DMS 273 (cell line): ENCODE data around the gene CR1.
"Not testable (repeated sequence)": the region's sequence is repeated elsewhere in the genome, so short reads cannot be mapped to it uniquely, and the experiment has no call there.

Source experiments
- DNase-seq: peaks from one replicate; lab custom pipeline; 2025; ENCODE audit not compliant: unreplicated experiment; lab: John Stamatoyannopoulos, UW

Gene CR1

DNA sequence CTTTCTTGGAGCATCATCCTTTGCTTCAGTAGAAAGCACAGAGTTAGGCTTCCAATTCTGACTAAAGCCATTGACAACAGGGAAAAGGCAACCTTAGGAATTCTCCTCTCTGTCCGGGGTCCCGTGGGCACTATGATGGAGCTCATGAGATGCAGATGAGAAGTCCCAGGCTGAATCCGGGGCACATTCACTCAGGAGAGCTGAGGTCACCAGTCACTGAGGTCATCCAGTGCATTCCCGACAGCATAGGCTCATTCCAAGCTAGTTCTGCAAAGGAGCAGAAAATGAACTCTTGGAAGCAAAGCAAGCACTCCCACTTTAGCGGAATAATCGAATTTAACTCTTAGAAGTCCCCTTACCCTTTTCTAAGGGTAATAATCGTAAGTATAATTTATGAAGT, 6.8 kb downstream of the CR1 start:
- no peak for DNase-seq

DNA sequence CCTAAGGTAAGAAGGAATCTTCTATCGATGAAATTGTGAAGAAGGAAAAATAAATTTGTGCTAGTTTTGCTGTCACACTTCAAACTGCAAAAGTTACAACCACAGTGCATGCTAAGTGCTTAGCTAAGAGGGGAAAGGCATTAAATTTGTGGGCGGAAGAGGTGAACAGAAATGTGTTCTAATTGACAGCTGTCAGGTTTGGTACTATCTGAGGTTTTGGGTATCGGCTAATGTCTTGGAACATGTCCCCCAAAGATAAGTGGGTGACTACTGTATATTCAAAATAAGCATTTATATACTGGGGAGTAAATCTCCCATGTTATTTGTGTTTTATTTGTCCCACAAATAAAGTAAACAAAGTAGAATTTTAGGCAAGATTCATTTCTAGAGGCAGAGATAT, 8.0 kb downstream of the CR1 start:
- DNase-seq = no peak

DNA sequence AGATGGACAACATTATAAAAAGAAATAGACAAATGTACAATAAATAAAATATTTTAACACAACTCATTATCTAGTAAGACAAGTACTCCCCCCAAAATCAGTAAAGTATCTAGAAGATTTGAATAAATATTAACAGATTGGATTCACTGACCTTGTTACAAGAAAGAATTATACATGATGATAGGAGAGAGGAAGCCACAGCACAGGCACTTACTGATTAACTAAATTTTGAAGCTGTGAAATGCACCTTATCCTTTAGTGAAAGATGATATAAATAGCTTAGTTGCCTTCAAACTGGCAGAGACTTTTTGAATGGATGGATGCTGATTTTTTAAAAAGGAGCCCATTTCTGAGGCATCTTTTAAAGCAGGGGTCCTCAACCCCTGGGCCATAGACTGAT, 8.5 kb downstream of the CR1 start:
- no peak for DNase-seq

DNA sequence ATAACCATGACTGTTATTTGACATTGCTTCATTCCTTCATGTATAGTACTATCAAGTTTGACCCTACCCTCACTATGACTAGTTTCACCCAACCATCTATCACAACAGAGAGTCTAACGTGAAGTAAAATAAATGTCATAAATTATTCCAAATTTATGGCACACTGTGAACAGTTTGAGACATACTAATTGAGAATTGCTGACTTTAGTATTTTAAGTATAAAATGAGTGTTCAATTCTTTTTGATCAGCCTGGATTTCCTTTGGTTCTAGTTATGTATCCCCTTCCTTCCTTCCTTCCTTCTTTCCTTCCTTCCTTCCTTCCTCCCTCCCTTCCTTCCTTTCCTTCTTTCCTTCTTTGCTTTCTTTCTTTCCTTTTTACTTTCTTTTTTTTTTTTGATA, 14.5 kb downstream of the CR1 start:
- no peak for DNase-seq

GRCh38 chr1:207514890-207515289, 18.9 kb downstream of the CR1 start:
- DNase-seq = no peak

DNA sequence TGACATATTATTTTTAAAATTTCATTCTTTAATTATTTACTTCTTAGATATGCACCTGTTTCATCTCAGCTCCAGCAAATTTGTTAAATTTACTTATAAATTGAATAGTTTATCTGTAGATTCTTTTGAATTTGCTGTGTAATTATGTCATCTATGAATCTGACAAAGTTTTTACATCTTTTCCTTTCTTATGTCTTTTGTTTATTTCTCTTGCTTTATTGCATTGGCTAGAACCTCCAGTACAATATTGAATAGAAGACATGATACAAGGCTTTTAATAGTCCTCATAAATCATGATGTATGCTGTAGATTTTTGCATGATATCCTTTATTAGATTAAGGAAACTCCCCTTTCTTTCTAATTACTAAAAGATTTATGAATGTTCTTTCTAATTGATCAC, 20.8 kb downstream of the CR1 start:
- DNase-seq = no peak

- no peak for DNase-seq
These were observed 22.8 kb downstream of the CR1 start for GRCh38 chr1:207518608-207519236.

GRCh38 chr1:207519505-207520399, 23.8 kb downstream of the CR1 start:
- no peak for DNase-seq

DNA sequence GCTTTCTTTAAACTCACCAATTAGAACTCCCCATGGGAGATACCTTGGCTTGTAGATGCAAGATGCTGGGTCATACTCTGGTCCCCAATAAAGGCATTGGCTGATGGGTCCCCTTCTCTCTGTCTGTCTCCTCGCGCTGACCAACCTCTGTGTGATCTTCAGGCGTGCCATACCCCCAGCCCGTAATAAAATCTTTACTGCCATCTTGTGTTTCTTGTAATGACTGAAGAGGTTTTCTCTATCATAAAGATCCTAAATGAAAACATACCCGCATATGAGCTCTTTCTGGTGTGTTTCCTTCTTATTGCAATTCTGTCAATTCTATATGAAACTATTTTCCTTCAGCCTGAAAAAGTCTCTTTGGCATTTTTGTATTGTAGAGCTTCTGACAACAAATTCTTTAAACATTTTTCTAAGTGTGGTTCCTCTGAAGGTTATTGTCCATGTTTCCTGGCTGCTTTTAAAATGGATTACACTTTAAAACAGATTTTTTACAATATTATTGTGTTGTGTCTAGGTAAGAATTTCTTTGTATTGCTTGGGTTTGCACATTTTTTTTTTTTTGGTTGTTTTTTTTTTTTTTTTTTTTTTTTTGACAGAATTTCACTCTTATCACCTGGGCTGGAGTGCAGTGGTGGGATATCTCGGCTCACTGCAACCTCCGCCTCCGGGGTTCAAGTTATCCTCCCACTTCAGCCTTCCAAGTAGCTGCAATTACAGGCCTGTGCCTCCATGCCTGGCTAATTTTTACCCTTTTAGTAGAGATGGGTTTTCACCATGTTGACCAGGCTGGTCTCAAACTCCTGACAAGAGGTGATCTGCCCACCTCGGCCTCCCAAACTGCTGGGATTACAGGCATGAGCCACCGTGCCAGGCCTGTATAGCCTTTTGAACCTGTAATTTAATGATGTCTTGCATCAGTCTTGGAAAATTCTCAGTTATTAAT, 24.7 kb downstream of the CR1 start:
- DNase-seq = not testable (repeated sequence)

- not testable (repeated sequence) for DNase-seq
These were observed 29.3 kb downstream of the CR1 start for GRCh38 chr1:207525239-207525638.

DNA sequence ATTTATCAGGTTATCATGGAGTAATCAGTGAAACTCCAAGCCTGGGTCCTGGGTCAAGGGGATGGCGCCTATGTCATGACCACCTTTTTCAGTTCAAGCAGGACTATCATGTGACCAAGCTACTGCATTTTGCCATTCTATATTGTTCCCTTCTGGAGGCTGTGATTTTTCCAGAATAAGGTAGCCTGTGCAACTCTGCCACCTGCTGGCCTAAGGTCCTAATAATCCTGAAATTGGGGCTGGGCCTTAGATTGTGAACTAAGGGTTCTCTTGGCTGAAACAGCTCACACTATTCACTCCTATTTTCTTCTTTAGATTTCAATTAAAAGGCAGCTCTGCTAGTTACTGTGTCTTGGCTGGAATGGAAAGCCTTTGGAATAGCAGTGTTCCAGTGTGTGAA, 32.4 kb downstream of the CR1 start:
- not testable (repeated sequence) for DNase-seq

GRCh38 chr1:207536263-207536662, 40.3 kb downstream of the CR1 start:
- DNase-seq = not testable (repeated sequence)

DNA sequence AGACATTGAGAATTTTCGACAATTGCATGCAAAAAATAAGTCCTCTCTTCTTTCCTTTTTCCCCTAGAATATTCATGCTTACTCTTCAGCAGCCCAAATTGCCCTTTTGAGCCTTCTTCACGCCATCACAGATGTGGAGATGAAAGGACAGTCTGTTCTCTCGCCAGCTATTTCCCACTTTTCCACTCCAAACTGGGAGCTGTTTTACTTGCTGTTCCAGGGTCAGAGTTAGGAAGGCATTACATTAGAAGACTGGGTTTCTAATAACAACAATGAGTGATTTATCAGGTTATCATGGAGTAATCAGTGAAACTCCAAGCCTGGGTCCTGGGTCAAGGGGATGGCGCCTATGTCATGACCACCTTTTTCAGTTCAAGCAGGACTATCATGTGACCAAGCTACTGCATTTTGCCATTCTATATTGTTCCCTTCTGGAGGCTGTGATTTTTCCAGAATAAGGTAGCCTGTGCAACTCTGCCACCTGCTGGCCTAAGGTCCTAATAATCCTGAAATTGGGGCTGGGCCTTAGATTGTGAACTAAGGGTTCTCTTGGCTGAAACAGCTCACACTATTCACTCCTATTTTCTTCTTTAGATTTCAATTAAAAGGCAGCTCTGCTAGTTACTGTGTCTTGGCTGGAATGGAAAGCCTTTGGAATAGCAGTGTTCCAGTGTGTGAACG, 50.9 kb downstream of the CR1 start:
- DNase-seq = not testable (repeated sequence)

DNA sequence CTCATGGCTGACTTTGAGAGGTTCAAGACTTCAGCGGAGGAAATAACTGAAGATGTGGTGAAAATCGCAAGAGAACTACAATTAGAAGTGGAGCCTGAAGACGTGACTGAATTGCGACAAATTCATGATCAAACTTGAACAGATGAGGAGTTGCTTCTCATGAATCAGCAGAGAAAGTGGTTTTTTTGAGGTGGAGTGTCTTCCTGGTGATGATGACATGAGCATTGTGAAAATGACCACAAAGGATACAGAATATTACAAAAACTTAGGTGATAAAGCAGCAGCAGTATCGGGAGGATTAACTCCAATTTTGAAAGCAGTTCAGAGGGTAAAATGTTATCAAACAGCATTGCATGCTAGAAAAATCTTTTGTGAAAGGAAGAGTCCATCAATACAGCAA, 58.9 kb downstream of the CR1 start:
- DNase-seq = not testable (repeated sequence)

DNA sequence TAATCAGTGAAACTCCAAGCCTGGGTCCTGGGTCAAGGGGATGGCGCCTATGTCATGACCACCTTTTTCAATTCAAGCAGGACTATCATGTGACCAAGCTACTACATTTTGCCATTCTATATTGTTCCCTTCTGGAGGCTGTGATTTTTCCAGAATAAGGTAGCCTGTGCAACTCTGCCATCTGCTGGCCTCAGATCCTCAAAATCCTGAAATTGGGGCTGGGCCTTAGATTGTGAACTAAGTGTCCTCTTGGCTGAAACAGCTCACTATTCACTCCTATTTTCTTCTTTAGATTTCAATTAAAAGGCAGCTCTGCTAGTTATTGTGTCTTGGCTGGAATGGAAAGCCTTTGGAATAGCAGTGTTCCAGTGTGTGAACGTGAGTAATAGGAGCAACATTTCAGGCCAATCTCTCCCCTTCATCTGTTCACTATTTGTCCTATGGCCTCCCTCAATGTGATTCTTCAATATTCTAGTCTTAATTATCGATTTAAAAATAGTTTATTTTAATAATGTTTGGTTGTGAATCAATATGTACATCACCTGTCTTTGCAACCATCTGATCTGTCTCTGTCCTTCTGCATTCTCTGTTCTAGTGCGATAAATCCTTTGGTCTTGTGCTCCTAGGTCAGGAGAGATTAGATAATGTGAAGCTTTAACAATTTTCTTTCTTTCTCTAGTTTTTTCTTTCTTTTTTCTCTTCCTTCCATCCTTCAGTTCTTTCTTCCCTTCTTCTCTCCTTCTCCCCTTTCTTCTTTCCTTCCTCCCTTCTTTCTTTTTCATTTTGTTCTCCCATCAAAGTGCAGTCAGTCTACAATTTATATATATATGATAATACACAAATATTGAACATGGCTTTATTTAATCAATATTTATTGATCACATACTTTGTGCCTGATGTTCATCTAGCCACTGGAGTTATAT, 69.8 kb downstream of the CR1 start:
- DNase-seq = peak; percentile 30

- not testable (repeated sequence) for DNase-seq
These were observed 76.0 kb downstream of the CR1 start for GRCh38 chr1:207571926-207572325.

DNA sequence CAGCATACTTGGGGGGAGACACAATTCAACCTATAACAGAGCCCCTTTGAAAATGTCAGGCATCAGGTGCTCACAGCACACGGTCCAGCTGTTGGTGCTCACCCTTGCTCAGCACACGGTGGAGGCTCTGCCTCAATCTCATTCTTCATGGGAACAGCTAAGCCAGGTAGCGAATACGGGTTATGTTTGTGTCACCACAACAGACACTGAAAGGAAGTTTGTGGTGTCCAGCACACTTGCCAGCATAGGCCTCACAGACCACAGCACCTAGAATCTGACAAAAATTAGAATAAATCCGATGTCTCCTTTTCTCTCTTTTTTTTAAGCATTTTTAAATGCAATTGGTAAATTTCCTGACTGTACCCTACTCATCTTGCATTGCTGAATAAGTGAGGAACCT, 77.1 kb downstream of the CR1 start:
- not testable (repeated sequence) for DNase-seq

GRCh38 chr1:207575381-207575780, 79.4 kb downstream of the CR1 start:
- DNase-seq = not testable (repeated sequence)

DNA sequence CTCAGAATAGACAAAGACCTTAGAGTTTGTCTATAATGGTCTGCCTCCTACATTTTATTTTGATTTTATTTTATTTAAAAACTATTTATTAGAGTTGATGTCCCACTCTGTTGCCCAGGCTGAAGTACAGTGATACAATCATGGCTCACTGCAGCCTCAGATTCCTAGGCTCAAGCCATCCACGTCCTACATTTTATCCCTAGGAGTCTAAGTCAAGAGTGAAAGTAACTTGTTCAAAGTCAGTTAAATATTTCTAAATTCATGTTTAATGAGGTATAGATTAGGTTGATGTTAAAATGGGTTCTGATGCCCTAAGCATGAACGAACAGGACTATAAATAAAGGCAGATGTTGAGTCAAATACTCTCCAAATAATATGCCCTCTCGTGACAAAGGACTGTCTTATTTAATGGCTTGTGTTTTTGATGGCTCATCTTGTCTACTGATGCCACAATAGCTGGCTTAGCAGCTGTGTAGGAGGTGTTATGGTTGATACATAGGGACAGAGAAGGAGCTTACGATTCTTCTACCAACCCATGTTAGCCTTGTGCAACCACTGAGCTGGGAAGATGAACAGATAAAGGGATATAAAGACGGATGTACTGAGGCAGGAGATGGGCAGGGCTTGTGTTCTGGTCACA, 83.0 kb downstream of the CR1 start:
- no peak for DNase-seq
